ENCODE results near the gene PIGR. TPM values are rescaled to one million over a fixed set of nuclear protein-coding genes. Genes with fewer than 3 reads are reported as not detected.
"Not testable (repeated sequence)": the region's sequence is repeated elsewhere in the genome, so short reads cannot be mapped to it uniquely, and the experiment has no call there.

Gene PIGR
- total RNA-seq, 1 experiment from 2014 or later = not detected

GRCh38 chr1:206933333-206933945 is 12.8 kb downstream of the PIGR start:
- peak; percentile 42 for DNase-seq (ENCODE audit: low read depth)

DNA sequence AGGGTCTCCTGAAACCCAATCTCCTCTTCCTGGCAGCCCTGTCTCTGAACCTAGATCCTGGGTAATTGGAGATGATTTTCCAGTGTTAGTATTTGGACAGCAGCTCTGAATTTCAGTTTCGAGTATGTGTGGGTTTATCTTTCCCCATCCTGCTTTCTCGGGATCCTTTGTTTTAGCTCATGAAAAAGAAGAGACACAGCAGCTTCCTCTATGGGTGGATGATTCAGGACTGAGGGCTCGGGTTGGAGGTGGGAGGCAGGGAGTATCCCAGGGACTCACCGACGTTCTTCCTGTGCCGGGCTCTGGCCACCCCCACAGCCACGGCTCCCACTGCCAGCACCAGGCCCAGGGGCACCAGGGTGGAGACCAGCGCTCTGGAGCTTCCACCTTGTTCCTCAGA is 14.1 kb downstream of the PIGR start:
- DNase-seq (ENCODE audit: low read depth) = no peak

GRCh38 chr1:206931709-206932108 is 14.6 kb downstream of the PIGR start:
- DNase-seq (ENCODE audit: low read depth) = no peak

- DNase-seq (ENCODE audit: low read depth) = no peak
Observed at GRCh38 chr1:206930210-206930798, 16.0 kb downstream of the PIGR start.

DNA sequence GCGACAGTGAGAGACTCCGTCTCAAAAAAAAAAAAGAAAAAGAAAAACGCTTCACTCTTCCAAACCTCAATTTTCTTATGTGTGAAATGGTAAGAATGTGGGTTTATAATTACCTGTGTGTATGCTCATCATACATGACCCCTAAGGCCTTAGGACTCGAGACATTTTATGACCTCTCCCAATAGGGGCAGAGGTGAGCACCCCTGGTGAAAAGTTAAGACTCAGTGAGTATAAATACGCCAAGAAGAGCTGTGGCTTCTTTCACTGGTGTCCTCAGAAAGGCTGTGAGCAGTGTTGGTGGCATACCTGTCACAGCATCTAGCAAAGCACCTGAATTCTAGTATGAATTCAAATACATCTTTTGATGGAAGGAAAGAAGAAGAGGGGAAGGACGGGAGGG is 16.7 kb downstream of the PIGR start:
- DNase-seq (ENCODE audit: low read depth) = no peak

DNA sequence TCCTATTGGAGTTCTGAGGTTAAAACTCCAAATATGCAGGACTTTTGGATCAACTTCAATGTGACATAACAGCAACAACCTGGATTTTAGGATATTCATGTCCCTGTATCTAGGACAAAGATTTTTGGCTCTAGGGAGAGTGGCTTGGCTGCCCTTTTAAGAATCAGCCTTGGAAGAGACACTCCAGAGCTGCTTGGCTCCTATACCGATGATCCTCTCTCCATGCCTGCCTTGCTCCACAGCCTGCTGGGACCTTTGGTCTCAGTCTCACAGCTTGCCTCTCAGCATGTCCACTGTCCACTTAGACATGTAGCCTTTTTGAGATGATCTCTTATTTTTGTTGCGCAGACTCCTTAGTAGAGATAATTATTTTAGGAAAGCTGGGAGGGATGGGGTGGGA is 20.0 kb downstream of the PIGR start:
- DNase-seq (ENCODE audit: low read depth) = no peak

DNA sequence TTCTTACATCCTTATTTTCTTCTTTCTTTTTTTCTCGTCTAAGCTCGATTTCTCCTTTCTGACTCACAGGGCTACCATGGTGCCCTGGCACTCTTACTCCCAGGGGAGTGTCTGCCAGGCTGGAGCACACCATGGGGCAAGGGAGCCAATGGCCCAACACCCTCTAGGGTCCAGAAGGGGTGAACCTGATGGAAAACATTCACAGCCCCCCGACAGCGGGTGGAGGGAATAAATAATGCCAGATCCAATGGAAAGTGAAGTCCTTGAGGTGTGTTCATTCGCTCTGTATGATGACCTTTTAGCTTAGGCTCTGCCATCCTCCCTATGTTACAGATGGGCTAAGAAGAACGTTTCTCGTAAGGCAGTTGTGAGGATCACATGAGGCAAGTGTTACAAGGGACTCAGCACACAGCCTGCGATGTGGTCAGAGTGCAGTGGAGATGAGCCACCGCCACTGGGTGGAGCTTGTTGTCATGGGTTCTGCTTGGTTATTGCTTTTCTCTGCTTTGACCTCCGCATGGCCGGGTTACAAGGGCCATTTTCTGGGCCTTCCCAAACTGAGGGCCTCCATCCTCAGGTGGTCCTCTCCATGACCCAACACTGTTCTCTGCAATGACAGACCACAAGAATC is 21.0 kb downstream of the PIGR start:
- no peak for DNase-seq (ENCODE audit: low read depth)

DNA sequence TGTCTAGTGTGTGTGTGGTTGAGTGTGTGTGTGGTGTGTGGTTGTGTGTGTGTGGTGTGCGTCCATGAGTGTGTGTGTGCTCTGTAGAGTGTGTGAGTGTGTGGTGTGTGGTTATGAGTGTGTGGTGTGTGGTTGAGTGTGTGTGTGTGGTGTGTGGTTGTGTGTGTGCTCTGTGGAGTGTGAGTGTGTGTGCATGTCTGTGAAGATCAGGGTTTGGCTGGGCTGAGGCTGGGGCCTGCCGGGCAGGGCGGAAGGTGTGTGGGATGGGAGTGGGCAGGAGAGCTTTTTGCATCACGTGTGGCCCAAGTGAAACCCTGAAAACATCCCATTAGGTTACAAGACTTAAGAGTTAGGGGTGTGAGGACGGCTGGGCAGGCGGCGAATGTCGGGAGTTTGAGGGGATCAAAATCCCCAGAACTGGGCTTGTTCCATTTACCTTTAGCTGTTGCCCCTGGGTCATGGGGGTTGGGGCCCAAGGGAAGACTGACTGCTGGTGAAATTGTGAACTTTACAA is 21.6 kb downstream of the PIGR start:
- DNase-seq (ENCODE audit: low read depth) = no peak

DNA sequence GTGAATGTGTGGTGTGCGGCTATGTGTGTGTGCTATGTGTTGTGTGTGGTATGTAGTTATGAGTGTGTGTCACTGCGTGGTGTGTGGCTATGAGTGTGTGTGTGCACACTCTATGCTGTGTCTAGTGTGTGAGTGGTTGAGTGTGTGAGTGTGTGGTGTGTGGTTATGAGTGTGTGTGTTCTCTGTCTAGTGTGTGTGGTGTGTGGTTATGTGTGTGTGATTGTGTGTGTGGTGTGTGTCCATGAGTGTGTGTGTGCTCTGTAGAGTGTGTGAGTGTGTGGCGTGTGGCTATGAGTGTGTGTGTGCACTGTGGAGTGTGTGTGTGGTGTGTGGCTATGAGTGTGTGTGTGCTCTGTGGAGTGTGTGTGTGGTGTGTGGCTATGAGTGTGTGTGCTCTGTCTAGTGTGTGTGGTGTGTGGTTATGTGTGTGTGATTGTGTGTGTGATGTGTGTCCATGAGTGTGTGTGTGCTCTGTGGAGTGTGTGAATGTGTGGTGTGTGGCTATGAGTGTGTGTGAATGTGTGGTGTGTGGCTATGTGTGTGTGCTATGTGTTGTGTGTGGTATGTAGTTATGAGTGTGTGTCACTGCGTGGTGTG is 22.2 kb downstream of the PIGR start:
- not testable (repeated sequence) for DNase-seq (ENCODE audit: low read depth)

DNA sequence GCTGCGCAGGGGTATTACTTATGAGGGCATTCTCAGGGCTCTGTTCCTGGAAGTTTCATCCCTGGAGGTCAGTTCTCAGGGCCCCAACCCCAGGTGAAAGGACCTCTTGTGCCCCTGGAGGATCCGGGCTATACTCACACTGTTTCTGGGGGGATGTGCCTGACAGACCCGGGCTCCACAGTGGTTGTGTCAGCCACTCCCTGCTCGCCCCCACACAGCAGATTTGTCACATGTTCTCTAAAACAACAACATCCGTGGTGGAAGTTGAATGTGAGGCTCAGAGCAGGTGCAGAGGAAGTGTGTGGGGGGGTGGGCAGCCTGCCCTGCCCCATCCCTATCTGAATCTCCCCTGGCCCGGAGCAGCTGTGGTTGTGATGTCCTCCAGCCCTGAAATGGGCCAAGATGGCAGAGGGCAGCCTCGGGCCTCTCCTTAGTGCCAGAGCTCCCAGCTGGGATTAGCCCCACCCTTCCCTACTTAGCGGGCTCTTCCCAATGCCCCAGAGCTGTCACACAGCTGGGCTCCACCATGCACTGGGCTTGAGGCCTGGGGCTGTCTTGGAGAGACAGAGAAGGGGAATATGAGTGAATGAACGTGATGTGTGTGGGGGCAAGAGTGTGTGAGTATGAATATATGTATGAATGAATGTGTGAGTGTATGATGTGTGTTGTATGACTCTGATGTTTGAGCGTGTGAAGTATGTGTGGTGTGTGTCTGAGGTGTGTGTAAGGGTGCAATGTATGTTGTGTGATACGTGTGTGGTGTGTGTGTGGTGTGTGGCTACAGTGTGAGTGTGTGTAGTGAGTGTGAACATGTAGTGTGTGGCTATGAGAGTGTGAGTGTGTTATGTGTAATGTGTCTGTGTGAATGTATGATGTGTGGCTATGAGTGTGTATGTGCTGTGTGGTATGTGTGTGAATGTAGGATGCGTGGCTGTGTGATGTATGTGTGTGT is 23.0 kb downstream of the PIGR start:
- DNase-seq (ENCODE audit: low read depth) = no peak

DNA sequence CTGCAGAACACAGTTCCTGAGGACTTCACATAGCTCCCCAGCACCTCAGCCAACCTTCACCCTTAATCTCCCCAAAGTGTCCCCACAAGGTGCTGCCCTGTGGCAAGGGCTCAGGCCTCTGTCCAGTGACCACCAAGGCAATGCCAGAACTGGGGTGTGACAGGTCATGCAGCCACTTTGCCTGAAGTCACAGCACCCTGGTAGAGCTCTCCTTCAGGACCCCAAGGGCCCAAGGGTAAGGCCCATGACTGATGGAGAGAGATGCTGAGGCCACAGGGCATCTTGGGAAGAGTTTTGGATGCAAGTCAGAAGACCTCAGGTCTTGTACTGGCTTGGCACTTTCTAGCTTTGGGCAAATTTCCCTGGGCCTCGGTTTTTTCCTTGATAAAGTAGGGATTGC is 23.7 kb downstream of the PIGR start:
- no peak for DNase-seq (ENCODE audit: low read depth)

- no peak for DNase-seq (ENCODE audit: low read depth)
Observed at GRCh38 chr1:206921772-206922265, 24.4 kb downstream of the PIGR start, which contains the start of gene FCMR. Gene FCMR (minus strand): TSS chr1:206921941. CDS start chr1:206921854, 87 bp downstream.

- DNase-seq (ENCODE audit: low read depth) = no peak
Observed at GRCh38 chr1:206918076-206918475, 28.2 kb downstream of the PIGR start.

DNA sequence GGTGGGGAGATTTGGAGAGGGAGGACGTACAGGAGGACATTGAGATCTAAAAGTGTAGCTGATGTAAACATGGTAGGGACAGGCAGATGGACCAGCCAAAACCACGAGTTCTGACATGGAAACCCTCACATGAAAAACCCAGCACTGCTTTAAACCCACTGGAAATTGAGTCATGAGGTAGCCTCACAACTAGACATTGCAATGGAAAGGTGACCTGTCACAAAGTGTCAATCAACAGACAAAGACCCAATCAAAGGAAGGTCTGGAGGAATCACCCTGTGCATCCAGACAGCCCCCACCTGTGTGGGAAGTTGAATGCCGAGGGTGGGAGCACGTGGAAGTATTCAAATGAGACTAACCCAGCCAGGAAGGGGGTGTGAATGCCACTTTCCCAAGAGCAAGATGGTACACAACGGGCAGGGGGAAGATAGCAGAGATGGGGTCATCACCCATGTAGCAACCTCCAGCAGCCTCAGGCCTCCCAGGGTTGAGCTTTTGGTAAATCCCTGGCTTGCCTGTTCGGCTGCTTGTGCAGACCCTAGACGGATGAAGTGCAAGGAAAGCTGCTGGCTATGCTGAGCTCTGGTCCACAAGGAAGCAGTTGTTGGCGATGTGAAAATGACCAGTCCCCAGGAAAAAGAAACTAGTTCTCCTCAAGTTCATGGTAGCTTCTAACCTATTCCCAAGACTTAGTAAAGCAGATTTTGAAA is 30.1 kb downstream of the PIGR start:
- DNase-seq (ENCODE audit: low read depth) = no peak

DNA sequence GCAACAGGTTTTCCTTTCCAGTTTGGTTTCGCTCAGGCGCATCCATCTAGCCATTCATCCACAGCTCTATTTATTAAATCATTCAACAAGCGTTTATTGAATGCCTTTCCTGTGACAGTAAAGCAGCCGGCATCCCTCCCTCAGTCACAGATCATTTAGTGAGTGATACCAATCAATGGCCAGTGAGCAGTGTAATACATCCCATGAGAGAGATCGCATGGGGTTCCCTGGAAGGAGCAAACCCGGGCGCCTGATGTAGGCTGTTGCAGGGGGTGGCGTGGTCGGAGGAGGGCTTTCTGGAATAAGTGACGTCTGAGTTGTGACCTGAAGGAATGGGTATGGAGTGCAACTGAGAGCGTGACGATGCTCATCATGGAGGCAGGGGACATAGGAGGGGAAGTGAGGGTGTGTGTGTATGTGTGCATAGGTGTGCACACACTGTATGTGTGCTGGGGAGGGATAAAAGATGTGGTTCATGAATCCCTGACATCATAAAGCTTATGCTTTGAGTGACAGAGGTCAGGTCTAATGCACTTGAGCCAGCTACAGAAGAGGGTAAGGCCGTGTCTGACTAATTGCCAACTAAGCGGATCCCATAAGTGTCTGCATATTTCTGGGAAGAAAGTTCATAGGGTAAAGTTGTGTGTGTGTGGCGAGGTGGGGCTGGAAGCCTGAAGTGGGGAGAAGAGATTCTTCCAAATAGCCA is 31.1 kb downstream of the PIGR start:
- DNase-seq (ENCODE audit: low read depth) = no peak

DNA sequence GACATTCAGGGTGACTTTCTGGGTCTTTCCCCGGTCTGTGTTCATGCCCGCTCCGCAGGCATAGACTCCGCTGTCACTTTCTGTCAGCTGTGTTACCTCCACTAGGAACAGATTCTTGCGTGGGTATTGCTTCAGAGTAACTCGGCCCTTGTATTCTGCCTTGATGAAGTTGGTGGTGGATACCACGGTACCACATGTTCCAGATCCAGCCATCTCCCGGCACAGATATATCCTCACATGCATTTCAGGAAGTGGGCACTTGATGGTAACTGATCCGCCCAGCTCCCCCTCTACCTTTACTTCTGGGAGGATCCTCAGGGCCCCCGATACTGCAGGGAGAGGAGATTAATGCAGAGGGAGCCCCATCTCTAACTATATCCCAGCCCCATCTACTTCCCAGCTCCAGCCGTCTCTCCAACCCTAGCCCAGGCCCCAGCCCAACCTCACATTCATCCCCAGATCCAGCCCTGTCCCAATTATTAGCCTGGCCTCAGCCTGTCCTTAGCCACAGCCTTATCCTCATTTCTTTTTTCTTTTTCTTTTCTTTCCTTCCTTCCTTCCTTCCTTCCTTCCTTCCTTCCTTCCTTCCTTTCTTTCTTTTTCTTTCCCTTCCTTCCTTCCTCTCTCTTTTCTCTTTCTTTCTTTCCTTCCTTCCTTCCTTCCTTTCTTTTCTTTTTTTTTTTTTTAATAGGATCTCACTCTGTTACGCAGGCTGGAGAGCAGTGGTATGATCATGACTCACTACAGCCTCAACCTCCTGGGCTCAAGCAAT is 32.3 kb downstream of the PIGR start:
- DNase-seq (ENCODE audit: low read depth) = no peak

DNA sequence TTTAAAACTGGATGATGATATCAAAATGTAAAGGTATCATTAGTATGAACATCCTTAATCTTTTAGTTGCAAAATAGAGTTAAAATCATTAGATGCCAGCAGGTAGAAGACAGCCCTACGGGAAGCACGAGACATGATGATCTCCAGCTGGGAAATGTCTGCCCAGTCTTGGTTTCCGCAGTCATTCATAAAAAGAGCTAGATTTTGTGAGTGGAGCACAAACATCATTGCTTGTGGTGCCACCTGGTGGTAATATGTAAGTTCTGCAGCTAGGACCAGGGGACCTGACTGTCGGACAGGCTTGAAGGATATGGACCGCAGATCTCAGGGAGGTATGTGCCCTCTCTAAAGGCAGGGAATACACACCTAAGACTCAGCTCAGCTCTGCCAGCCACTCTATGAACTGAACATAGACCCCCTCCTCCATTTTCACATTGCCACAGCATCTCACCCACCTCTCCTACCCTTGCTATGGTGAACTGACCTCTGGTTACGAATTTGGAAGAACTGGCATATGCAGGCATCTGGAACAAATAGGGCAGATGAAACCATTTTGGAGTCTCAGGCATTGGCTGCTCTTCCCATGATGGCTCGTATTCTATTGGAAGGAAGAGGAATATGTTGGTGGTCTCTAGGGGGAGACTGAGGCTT is 33.7 kb downstream of the PIGR start:
- peak; percentile 75 for DNase-seq (ENCODE audit: low read depth)

GRCh38 chr1:206911064-206911663 is 35.1 kb downstream of the PIGR start:
- DNase-seq (ENCODE audit: low read depth) = peak; percentile 54
